ENCODE data around the gene NEDD4L. TPM values are rescaled to one million over a fixed set of nuclear protein-coding genes. Genes with fewer than 3 reads are reported as not detected.

Gene NEDD4L
- total RNA-seq, 1 experiment from 2014 or later: 57.4 TPM

DNA sequence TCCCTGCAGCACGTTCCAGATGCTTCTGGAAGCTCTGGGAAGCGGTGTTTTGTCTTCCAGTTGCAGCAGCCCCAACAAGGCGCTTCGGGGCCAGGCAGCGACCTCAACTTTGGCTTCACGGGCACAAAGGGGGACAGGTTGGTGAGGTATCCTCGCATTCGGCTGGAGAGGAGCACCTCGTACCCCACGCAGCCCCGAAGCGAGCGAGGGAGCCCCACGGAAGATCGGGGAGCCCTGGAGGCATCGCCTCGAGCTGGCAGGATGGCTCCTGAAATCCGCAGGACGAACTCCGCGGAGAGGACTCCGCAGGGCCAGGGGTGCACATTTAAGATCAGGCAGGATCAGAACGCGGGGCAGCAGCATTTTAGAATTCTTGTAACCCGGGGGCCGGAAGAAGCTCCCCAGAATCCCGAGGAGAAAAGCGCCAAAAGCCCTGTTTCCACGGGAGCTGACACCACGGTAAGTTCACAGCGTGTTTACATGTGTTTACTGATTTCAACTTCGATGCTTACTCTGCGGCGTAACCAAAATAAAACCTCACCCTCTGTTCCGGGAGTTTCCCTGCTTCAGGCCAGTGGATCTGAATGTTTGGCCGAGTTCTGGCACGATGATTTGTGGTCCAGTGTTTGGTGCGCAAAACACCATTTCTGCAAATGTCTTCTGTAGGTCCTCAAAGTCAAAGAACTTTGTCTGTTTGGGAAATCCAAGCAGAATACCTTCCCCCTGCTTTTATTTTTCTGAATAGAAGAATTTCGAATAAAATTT, 212.5 kb downstream of the NEDD4L start:
- CTCF ChIA-PET: no interaction called here

DNA sequence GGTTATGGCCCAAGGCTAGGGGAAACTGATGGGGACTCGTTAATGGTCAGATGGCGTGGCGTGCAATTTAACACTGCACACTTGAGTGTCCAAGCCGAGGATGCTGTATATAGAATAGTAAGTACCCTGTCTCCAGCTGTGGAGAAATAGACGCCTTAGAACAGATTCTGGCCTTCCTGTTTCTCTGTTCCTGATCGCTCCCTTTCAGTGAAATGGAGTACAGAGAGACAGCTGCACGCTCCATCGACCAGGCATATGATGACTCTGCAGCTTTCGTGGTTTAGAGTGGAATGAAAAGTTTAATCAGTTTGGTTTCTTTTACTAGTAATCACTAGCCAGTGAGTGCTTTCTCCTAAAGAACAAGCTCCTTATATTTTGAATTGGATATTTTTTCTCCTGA, 213.4 kb downstream of the NEDD4L start:
- Histone ChIP-seq H3K79me2 (ENCODE audit: low read depth) (peaks cover 84% of the 10 kb centered on the region), H4K20me1 (ENCODE audit: insufficient read depth) (peaks cover 5% of the 10 kb centered on the region; the same call in 1 of the 2 replicates), H3K27ac (0 out of 2 replicates have a peak overlapping the region, but pooled peaks have one; percentile 8), H3K27me3 (ENCODE audit: insufficient read depth, low read depth) (no peaks in the 10 kb centered on the region), H3K4me3 (no peak overlapping the region), H3K4me2 (no peak overlapping the region), H3F3A (ENCODE audit: insufficient read depth, low read depth) (peaks cover 42% of the 10 kb centered on the region), H2AFZ (no peak overlapping the region), H3K36me3 (ENCODE audit: low read depth) (peaks cover 21% of the 10 kb centered on the region), H3K9me2 (ENCODE audit: insufficient read depth) (no peaks in the 10 kb centered on the region), H3K9me3 (ENCODE audit: insufficient read depth, low read depth) (no peaks in the 10 kb centered on the region), H3K4me1 (replicated peaks; ENCODE audit: insufficient read depth) (peaks cover 44% of the 10 kb centered on the region)
- intact Hi-C loops (cut with micrococcal nuclease; ENCODE audit: unreplicated experiment): no loop called here
- no TSS peak for BruUV-seq (replicated peaks)
- no peak for DNase-seq
- ChIA-PET POLR2A (ENCODE audit: unreplicated experiment) (no interaction called here), CTCF (no interaction called here)
- no peak for TF ChIP-seq EZH2 (IDR thresholded peaks at IDR 0.05; ENCODE audit: low read depth)
- TF ChIP-seq, protein P1, sequence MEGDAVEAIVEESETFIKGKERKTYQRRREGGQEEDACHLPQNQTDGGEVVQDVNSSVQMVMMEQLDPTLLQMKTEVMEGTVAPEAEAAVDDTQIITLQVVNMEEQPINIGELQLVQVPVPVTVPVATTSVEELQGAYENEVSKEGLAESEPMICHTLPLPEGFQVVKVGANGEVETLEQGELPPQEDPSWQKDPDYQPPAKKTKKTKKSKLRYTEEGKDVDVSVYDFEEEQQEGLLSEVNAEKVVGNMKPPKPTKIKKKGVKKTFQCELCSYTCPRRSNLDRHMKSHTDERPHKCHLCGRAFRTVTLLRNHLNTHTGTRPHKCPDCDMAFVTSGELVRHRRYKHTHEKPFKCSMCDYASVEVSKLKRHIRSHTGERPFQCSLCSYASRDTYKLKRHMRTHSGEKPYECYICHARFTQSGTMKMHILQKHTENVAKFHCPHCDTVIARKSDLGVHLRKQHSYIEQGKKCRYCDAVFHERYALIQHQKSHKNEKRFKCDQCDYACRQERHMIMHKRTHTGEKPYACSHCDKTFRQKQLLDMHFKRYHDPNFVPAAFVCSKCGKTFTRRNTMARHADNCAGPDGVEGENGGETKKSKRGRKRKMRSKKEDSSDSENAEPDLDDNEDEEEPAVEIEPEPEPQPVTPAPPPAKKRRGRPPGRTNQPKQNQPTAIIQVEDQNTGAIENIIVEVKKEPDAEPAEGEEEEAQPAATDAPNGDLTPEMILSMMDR (conservative IDR thresholded peaks at IDR 0.05): no peak

More for the DNA sequence above, 212.5 kb downstream of the NEDD4L start:
- H3F3A ChIP-seq (ENCODE audit: insufficient read depth, low read depth): peaks cover 37% of the 10 kb centered on the region
- peaks cover 21% of the 10 kb centered on the region for H3K36me3 ChIP-seq (ENCODE audit: low read depth)
- H3K27ac ChIP-seq: no peak overlapping the region
- no peaks in the 10 kb centered on the region for H3K27me3 ChIP-seq (ENCODE audit: insufficient read depth, low read depth)
- TF ChIP-seq EZH2 (IDR thresholded peaks at IDR 0.05; ENCODE audit: low read depth): no peak
- TF ChIP-seq, protein P1 (conservative IDR thresholded peaks at IDR 0.05): no peak
- intact Hi-C loops (cut with micrococcal nuclease; ENCODE audit: unreplicated experiment): no loop called here
- no peak overlapping the region for H3K4me2 ChIP-seq
- no peak overlapping the region for H3K4me3 ChIP-seq
- H3K9me2 ChIP-seq (ENCODE audit: insufficient read depth): no peaks in the 10 kb centered on the region
- H3K79me2 ChIP-seq (ENCODE audit: low read depth): peaks cover 79% of the 10 kb centered on the region
- no peak overlapping the region for H2AFZ ChIP-seq
- H4K20me1 ChIP-seq (ENCODE audit: insufficient read depth): peaks cover 11% of the 10 kb centered on the region; the same call in 1 of the 2 replicates
- H3K4me1 ChIP-seq (replicated peaks; ENCODE audit: insufficient read depth): peaks cover 34% of the 10 kb centered on the region
- DNase-seq: no peak
- POLR2A ChIA-PET (ENCODE audit: unreplicated experiment): no interaction called here
- no peaks in the 10 kb centered on the region for H3K9me3 ChIP-seq (ENCODE audit: insufficient read depth, low read depth)
- no TSS peak for BruUV-seq (replicated peaks)

DNA sequence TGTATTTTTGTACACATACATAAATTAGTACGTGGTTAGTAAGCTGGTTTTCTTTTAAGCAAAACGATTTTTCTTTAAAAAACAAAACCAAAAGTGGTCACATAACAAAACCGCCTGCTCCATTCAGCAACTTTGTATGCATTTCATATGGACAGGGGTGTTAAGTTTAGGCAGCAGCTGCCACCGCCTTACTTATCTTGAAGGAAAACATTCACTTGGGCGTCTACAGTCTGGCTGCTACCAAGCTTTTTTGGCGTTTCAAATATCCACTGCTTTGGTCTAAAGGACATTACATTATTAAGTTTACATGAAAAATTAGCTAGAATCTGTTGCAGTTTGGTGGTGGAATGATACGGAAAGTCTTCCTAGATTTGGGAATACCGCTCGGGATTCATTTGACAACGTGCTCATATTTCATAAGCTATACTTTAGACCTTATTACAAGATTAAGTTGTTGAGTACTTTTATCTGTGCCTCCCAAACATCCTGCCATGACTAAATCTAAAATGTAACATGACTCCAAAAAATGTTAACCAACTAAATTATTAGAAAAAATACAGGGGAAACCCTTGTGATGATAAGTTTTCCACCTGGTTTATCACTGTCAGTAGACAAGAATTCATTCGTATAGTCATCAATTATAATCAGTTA, 214.8 kb downstream of the NEDD4L start:
- POLR2A ChIA-PET (ENCODE audit: unreplicated experiment): no interaction called here
- Histone ChIP-seq H3K27ac (no peak overlapping the region), H3F3A (ENCODE audit: insufficient read depth, low read depth) (peaks cover 47% of the 10 kb centered on the region), H3K4me2 (no peak overlapping the region), H3K4me1 (replicated peaks; ENCODE audit: insufficient read depth) (peaks cover 50% of the 10 kb centered on the region), H2AFZ (no peak overlapping the region), H3K9me3 (ENCODE audit: insufficient read depth, low read depth) (no peaks in the 10 kb centered on the region), H3K9me2 (ENCODE audit: insufficient read depth) (no peaks in the 10 kb centered on the region), H3K27me3 (ENCODE audit: insufficient read depth, low read depth) (no peaks in the 10 kb centered on the region), H3K4me3 (no peak overlapping the region), H3K36me3 (ENCODE audit: low read depth) (peaks cover 21% of the 10 kb centered on the region), H4K20me1 (ENCODE audit: insufficient read depth) (peaks cover 5% of the 10 kb centered on the region; the same call in 1 of the 2 replicates), H3K79me2 (ENCODE audit: low read depth) (peaks cover 81% of the 10 kb centered on the region)
- DNase-seq: no peak
- intact Hi-C loops (cut with micrococcal nuclease; ENCODE audit: unreplicated experiment): no loop called here
- CTCF ChIA-PET: no interaction called here
- BruUV-seq (replicated peaks): no TSS peak
- TF ChIP-seq EZH2 (IDR thresholded peaks at IDR 0.05; ENCODE audit: low read depth): no peak
- TF ChIP-seq, protein P1 (conservative IDR thresholded peaks at IDR 0.05): no peak

Data from PC-9 (cell line).